Peyer's patch (tissue), 4 donors: Measurements from ENCODE around the gene GPAT2. TPM values are rescaled to one million over a fixed set of nuclear protein-coding genes. Genes with fewer than 3 reads are reported as not detected.
"Not testable (repeated sequence)": the region's sequence is repeated elsewhere in the genome, so short reads cannot be mapped to it uniquely, and the experiment has no call there.

Experiments
- DNase-seq, 3 donors: peaks; one replicate each; pipeline ENCODE4 v3.0.0-alpha.2; 2017 to 2019
- H3K27ac ChIP-seq, 4 donors: fragments of 200-600 bp; sonication (generic); one replicate each; pipeline ENCODE4 v1.5.1; 2016 to 2019
- H3K27me3 ChIP-seq, 2 donors: fragments of 200-600 bp; sonication (generic); one replicate each; pipeline ENCODE4 v1.5.1; 2019
- H3K36me3 ChIP-seq, 3 donors: fragments of 200-600 bp; sonication (generic); one replicate each; pipeline ENCODE4 v1.5.1; 2016 to 2019
- H3K4me1 ChIP-seq, 4 donors: fragments of 200-600 bp; sonication (generic); one replicate each; pipeline ENCODE4 v1.5.1; 2016 to 2019
- H3K4me3 ChIP-seq, 4 donors: fragments of 200-600 bp; sonication (generic); 1 replicate in 3 of 4; 2 replicates in 1 of 4; pipeline ENCODE4 v1.5.1; 2016 to 2019; ENCODE audit warnings: mild to moderate bottlenecking in 1 of 4
- H3K9me3 ChIP-seq, 4 donors: fragments of 200-600 bp; sonication (generic); one replicate each; pipeline ENCODE4 v1.5.1; 2016 to 2019; ENCODE audit warnings: mild to moderate bottlenecking in 1 of 4
- POLR2A ChIP-seq, 2 donors: fragments of 450-650 bp; IDR thresholded peaks; one replicate each; pipeline ENCODE4 v1.5.1; 2017; ENCODE audit warnings: antibody characterized with exemption in 2 of 2, mild to moderate bottlenecking in 2 of 2, moderate library complexity in 2 of 2
- total RNA-seq, 4 donors: library from RNA; depleted of rRNA; stranded (reverse); fragments of >200 nt; gene quantifications; one replicate each; pipeline ENCODE4 v1.1.0, GENCODE V29; 2016
- TF ChIP-seq, protein P1 (sequence below), 6 experiments: fragments of 450-650 bp in 4 of 6; fragments of 200-600 bp in 2 of 6; sonication (generic) in 1 of 6; IDR thresholded peaks; one replicate each; pipeline ENCODE4 v1.5.1; 2017 to 2019; ENCODE audit warnings: antibody characterized with exemption in 6 of 6, mild to moderate bottlenecking in 3 of 6, moderate library complexity in 1 of 6

Gene GPAT2
- total RNA-seq, 4 donors from 2014 or later, result 0.53 to 1.7 (median 1.2) TPM

DNA sequence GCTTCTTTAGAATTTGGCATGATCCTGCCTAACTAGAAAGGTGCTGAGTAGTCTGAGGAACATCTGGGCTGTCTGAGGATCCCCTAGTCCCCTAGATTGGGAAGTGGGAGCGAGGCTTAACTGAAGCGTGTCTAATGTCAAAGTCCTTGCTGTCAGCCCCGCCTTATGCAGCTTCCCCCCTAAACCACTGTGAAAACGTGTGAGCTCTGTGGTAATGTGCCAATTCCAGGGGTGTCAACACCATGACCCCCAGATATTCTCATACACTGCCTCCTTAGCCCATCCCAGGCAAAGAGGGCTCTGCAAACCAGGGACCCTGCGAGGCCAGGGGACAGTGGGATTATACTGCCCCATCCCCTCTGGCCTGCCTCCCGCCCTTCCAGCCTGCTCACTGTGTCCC lies 21.1 kb upstream of the GPAT2 start:
- H3K27ac ChIP-seq, H3K27me3 ChIP-seq, DNase-seq, H3K9me3 ChIP-seq, H3K4me1 ChIP-seq, H3K4me3 ChIP-seq, H3K36me3 ChIP-seq: not testable (repeated sequence)

DNA sequence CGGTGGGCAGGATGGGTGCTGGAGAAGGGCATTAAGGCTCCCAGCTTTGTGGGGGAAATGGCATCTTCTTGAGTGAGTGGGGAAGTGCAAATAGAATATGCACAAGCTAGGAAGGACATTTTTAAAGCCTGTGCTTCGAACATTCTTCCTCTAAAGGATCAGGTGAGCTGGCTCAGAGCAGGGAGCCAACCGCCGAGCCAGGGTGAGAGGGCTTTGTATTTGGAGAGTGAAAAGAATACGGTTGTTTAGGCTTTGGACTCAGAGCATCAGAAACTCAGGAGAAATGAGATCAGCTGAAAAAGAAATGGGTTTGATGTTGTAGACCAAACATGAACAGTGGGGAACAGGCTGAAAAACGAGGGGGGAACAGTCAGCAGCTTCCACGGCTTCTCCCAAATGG lies 19.8 kb upstream of the GPAT2 start:
- DNase-seq, H3K27me3 ChIP-seq, H3K27ac ChIP-seq, H3K4me3 ChIP-seq, H3K36me3 ChIP-seq, H3K9me3 ChIP-seq, H3K4me1 ChIP-seq: not testable (repeated sequence)

DNA sequence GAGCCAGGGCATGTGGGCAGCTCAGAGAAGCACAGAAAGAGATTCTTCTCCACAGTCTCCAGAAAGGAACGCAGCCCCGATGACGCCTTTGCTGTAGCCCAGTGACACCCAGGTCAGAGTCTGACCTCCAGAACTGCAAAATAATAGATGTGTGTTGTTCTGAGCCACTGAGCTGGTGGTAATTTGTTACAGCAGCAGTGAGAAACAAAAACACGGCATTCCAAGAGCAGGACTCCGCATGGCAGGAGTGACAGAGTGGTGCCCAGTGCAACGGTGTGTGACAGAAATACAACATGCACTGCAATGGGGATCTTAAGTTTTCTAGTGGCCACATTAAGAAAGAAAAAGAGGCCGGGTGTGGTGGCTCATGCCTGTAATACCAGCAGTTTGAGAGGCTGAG lies 18.7 kb upstream of the GPAT2 start:
- H3K36me3 ChIP-seq, DNase-seq, H3K4me1 ChIP-seq, H3K27me3 ChIP-seq, H3K9me3 ChIP-seq, H3K4me3 ChIP-seq, H3K27ac ChIP-seq: not testable (repeated sequence)

DNA sequence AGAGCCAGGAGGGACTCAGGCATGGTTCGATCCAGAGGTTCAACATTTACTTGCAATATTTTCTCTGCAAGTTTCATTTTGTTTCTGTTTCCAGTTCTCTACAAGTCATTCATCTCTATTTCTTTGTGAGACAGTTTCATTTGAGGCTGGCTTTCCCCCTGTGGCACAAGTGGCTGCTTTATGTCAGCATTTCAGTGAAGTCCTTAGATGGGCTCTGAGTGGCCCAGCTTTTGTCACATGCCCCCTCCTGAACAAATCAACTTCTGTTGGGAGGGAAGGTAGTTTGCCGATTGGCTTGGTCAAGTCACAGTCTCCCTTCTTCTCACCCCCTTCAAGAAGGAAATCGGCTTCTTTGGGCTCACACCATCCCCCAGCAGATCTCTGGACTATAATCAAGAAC lies 17.9 kb upstream of the GPAT2 start:
- not testable (repeated sequence) for H3K27me3 ChIP-seq, H3K27ac ChIP-seq, H3K4me1 ChIP-seq, H3K4me3 ChIP-seq, H3K9me3 ChIP-seq, DNase-seq, H3K36me3 ChIP-seq

DNA sequence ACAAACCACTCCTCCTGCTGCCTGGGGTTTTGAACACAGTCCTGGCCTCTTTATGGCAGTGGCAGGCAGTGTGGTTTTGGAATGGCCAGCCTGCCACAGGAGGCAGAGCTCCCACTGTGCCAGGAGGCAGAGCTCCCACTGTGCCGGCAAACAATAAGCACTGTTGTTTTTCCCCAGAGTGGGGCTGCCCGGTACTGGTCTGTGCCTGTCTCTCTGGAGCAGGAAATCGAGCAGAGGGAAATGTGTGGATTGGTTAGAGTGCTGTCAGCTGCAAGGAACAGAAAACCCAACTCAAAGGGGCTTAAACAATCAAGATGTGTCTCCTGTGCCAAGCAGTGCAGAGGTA lies 15.2 kb upstream of the GPAT2 start:
- not testable (repeated sequence) for H3K27me3 ChIP-seq, H3K36me3 ChIP-seq, H3K4me3 ChIP-seq, H3K9me3 ChIP-seq, H3K4me1 ChIP-seq, H3K27ac ChIP-seq, DNase-seq

DNA sequence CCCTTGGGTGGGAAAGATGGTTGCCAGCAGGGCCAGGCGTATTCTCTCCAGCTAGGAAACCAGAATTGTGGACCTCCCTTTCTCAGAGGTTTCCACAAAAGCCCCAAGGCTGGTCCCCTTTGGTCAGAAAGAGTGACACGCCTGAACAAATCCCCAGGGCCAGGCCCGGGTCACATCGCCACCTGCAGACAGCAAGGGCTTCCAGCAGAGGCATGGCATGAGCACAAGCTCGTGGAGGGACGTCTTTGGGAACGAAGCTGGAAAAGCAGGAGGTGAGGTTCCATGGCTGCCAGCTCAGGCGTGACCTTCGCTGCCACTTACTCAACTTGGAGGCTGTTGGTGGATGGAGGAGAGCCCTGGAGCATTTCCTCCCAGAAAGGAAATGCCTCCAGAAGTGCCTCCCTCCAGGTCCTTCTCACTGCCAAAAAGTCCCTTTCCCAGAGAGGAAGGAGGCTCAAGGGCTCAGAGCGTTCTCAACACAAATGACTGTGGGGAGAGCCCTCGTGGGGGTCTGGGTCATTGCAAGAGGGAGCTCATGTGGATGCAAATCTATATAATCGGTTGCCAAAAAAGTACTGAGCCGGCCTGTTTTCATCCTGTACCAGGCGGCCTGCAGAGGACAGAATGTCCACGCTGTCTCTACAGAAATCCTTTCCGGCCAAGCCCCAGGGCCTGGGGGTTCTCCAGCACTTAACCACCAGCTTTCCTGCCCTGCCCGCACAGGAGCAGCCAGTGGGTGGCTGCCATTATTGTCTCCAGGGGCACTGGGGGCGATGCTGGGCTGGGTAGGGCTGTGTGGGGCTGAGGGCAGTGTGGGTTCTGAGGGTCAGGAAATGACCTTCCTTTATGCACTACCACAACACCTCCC lies 14.6 kb upstream of the GPAT2 start:
- not testable (repeated sequence) for H3K27ac ChIP-seq, H3K4me3 ChIP-seq, H3K9me3 ChIP-seq, DNase-seq, H3K36me3 ChIP-seq, H3K27me3 ChIP-seq, H3K4me1 ChIP-seq

DNA sequence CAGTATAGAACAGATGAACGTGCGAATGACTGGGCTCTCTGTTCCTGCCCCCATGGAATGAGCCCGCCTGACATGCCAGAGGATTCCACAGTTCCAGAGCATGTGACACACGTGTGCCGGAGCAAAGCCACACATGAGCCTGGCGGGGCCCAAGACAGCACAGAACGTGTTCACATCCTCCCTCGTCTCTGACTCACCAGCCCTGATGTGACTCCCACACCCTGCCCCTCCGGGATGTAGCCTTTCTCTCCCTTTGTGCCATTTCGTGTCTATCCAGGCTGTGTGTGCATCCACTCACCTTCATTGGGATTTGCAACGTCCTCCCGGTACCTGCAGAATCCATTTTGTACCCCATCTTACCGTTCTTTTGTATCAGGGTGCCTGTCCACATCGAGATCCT lies 838 bp upstream of the GPAT2 start:
- not testable (repeated sequence) for H3K4me1 ChIP-seq, H3K27me3 ChIP-seq, H3K4me3 ChIP-seq, H3K9me3 ChIP-seq, H3K36me3 ChIP-seq, H3K27ac ChIP-seq, DNase-seq

DNA sequence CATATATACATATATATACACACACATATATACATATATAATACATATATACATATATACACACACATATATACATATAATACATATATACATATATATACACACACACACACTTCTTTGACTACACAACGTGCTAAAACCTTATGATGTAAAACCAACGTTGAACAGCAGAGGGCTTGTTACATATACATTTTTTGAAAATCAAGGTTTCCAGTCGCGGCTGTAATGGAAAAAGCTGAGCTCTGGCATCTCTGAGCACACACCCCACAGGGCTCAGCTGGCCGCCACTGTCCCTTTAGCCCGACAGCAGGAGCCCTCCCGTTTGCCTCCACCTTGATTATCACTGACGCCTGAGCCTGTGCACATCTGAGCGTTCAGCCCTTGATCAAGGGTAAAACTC lies 719 bp downstream of the GPAT2 start:
- H3K27ac ChIP-seq, H3K4me1 ChIP-seq, H3K4me3 ChIP-seq, H3K36me3 ChIP-seq, DNase-seq, H3K27me3 ChIP-seq, H3K9me3 ChIP-seq: not testable (repeated sequence)

DNA sequence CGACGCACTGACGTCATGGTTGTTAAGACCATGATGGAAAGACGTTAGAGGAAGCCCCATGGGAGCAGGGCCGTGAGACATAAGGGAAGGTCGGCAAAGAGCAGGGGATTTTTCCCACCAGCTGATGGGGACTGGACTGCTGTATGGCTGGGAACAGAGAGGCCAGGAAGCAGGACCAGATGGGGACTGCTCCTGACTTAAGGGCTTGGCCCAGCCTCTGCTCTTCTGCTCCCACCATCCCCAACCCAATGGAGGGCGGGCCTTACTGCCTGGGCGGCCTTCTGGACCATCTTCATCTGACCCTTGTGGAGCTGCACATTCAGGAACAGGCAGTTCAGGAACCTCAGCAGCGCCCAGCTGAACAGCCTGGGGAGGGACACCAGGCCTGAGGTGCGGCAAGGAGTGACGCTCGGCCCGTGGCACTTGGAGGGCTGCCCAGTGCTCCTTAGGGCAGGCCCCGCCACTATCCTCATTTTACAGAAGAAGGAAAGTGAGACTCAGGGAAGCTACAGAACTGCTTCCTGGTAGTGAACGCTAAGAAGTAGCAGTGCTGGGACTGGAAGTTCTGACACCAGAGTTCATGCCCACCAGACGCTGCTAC lies 6.9 kb downstream of the GPAT2 start:
- not testable (repeated sequence) for H3K27me3 ChIP-seq, H3K27ac ChIP-seq, H3K4me1 ChIP-seq, DNase-seq, H3K36me3 ChIP-seq, H3K9me3 ChIP-seq, H3K4me3 ChIP-seq

DNA sequence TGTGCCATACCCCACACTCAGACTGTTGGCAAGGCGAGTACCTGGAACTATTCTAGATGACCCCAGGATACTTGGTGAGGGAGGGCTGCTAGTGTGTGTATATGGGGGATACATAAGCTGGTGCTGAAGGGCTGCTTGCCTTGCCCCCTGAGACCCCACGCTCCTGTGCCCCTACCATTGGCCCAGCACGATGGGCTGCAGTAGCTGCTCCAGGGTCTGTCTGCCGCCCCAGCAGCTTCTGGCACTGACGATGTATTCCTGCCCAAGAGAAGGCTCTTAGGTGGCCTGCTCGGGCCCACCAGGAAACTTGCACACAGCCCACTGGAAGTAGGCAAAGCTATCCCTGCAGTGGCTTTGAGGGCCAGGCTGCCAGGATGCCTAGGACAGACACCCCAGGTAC lies 9.0 kb downstream of the GPAT2 start:
- H3K27ac ChIP-seq, H3K4me3 ChIP-seq, H3K36me3 ChIP-seq, H3K27me3 ChIP-seq, DNase-seq, H3K4me1 ChIP-seq, H3K9me3 ChIP-seq: not testable (repeated sequence)

DNA sequence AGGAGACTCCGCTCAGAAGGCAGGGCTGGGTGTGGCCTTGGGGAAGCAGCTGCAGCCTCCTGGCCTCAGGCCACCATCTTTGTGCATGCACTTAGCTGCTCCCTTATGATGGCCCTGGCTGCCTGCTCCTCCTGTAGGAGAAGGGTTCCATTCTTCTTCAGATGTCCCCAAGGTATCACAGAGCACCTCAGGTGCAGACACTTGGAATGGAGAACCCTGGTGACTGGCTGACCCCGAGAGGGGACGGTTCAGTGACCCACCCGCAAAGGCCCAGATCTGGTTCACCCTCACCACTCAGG lies 9.6 kb downstream of the GPAT2 start:
- Histone ChIP-seq H3K4me3 (no peak overlapping the region), H3K27me3 (no peaks in the 10 kb centered on the region), H3K4me1 (no peaks in the 10 kb centered on the region), H3K9me3 (no peaks in the 10 kb centered on the region), H3K36me3 (no peaks in the 10 kb centered on the region), H3K27ac (no peak overlapping the region)
- DNase-seq, result no peak
- TF ChIP-seq, protein P1, sequence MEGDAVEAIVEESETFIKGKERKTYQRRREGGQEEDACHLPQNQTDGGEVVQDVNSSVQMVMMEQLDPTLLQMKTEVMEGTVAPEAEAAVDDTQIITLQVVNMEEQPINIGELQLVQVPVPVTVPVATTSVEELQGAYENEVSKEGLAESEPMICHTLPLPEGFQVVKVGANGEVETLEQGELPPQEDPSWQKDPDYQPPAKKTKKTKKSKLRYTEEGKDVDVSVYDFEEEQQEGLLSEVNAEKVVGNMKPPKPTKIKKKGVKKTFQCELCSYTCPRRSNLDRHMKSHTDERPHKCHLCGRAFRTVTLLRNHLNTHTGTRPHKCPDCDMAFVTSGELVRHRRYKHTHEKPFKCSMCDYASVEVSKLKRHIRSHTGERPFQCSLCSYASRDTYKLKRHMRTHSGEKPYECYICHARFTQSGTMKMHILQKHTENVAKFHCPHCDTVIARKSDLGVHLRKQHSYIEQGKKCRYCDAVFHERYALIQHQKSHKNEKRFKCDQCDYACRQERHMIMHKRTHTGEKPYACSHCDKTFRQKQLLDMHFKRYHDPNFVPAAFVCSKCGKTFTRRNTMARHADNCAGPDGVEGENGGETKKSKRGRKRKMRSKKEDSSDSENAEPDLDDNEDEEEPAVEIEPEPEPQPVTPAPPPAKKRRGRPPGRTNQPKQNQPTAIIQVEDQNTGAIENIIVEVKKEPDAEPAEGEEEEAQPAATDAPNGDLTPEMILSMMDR (IDR thresholded peaks at IDR 0.05), result no peak
- no peak for TF ChIP-seq POLR2A (IDR thresholded peaks at IDR 0.05)
